HG03196 (cell line): ENCODE data around the gene SLC1A5.

ENCODE experiments used
- ATAC-seq: cut with Tn5 transposase; IDR thresholded peaks from one replicate; pipeline ENCODE4 v1.9.1; 2021; ENCODE audit not compliant: unreplicated experiment

SLC1A5 gene

DNA sequence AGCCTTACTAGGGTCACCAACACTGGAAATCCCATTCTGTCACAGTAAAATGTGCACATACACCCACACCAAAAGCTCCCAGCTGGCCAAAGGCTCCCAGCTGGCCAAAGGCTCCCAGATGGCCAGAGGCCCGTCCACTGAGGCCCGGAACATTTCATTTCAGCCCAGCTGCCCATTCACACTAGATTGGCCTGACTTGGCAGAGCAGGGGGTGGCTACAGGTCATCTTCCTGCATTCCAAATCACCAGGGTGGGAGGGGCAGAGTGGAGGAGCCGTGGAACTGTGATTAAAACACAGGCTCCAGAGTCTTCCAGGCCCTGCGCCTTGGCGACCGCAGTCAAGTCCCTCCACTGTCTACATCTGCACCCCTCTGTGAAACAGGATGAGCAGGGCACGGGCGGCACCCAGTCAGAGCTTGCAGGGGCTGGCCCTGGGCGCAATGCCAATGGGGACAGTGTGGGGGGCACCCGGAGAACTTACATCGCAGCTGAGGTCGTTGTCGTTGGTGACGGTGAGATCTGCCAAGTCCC lies 61.4 kb downstream of the SLC1A5 start:
- ATAC-seq: no peak

DNA sequence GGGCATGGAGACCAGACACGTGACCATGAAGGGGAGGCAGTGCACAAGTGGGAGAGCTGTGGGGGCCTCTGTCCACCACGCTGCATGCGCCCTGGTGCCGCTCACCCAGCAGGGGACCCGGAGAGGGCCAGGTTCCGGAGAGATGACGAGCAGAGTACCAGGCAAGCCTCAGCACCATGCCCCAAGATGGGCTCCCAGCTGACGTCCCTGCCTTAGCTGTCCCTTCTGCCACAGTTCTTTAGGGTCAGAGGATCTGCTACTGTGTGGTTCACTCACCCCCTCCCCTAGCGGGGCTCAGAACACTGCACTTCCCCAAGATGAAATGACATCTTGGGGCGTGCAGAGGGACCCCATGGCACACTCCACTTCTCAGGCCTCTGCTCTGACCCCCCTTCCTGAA lies 61.8 kb downstream of the SLC1A5 start:
- no peak for ATAC-seq

DNA sequence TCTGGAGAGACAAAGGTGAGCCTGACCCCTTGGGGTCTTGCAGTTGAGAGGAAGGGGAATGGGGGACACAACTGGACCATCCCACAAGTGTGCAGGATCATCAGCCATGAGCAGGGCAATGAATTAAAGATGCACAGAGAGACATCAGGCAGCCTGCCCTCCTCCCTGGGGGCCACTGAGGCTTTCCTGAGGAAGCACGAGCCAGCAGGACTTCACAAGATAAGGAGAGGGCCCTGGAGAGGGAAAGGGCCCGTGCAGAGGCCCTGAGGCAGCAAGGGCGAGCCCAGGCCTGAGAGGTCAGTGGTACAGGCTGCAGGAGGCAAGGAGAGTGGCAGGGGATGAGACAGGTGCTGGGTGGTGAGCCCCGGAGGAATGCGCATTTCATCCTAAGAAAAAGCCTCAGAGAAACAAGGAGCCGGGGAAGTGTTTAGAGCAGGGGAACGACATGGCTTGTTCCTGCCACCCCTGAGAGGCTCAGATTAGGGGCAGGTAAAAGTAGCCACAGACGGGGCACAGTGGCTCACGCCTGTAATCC lies 62.5 kb downstream of the SLC1A5 start:
- no peak for ATAC-seq

DNA sequence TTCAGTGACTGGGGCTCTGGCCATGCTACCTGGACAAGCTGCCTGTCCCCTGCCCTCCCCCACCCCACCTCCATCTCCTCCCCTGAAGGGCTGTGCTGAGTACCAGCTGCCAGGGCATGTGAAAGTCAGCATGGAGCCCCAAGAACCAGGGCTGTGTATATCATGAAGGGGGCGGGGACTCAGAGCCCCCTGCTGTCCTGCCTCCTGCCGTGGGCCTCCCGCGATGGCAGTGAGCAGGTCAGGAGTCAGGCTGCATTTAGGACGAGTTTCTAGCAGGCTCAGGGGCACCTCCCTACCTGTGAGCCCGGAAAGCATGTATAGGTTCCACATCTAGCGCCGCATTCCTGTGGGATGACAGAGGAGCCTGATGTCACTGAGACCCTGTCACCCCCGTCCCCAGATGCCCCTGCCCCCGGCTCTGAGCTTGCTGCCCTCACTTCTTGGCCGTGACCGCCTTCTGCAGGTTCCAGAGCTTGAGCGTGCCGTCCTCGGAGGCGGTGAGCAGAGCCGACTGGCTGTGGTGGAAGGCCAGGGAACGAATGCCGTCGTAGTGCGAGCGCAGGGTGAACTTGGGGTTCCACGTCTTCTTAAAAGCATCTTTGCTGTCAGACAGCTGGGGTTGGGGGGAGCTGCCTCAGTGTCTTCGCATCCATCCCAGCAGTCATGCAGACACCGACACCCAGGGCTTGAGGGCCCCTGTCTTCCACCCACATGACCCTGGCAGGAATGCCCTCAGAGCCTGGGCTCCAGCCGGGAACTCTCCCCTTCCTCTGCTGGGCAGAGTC lies 63.2 kb downstream of the SLC1A5 start:
- ATAC-seq: no peak
